GM21360 (cell line): ENCODE measurements around the gene MAPKBP1.

Experiments used
- ATAC-seq: cut with Tn5 transposase; IDR thresholded peaks from one replicate; pipeline ENCODE4 v1.9.1; 2021; ENCODE audit warnings: mild to moderate bottlenecking, moderate library complexity; ENCODE audit not compliant: unreplicated experiment

Gene MAPKBP1

DNA sequence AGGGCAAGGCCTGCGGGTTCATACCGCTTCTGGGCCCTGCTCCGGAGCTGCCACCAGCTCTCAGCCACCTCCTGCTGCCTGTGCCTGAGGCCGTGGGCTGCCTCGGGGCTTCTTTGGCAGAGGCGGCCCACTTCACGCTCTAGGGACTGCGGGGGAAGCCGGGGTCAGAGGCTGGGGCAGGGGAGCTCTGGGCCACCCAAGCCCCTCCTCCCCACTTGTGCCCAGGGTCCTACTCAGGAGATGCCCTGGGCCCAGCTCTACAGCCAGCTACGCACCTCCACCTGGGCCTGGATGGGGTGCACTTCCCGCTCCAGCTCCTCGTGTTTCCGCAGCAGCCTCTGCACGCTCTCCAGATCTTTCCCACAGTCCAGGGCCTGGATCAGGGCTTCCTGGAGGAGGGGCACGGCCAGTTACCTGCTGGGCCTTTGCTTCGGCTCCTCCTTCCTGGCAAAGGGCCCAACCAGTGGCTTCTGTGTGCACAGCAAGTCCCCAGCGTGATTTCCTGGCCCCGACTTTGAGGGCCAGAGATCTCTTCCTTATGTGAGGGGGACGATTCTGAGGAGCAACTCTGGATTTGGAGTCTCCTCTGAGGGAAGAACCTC is 88.3 kb downstream of the MAPKBP1 start:
- no peak for ATAC-seq

DNA sequence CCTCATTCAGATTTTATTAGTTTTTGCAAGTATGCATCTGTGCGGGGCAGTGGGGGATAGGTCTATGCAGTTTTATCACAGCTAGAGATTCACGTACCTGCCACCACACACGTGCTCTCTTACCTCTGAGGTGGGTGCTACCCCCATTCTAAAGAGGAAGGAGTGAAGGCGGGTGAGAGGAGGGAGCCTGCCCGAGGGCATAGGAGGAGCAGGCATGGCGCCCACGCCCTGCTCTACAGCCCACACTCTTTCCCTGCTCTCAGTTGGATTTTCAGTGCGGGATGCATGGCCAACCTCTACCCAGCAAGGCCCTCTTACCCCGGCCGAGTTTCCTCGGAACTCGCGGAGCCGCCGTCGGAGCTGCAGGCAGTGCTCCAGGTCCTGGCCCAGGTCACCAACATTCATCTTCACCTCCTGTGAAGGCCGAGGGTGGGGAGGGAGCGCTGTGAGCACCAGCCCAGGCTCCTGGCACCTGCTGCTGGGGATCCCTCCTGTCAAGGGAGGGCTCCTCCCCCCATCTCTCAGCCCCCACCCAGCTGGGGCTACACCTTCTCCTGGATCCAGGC is 91.3 kb downstream of the MAPKBP1 start:
- no peak for ATAC-seq

DNA sequence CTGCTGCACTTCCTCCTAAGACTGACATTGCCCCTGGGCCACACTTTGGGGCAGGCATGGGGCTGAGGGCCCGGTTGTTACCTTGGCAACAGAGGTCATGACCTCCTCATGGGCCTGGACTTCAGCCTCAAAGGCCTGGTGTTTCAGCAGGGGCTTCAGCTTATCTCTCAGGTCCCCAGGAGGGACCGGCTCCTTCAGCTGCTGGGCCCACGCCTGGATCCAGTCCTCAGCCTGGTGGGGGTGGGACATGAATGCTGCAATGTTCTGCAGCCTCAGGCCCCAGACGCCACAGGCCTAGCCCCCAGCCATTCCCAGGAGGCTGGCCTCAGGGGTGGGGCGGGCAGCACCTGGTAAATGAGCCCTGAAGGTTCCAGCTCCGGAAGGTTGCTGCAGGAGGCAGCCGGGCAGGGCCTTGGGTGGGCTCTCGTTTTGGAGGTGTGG is 92.0 kb downstream of the MAPKBP1 start:
- no peak for ATAC-seq

DNA sequence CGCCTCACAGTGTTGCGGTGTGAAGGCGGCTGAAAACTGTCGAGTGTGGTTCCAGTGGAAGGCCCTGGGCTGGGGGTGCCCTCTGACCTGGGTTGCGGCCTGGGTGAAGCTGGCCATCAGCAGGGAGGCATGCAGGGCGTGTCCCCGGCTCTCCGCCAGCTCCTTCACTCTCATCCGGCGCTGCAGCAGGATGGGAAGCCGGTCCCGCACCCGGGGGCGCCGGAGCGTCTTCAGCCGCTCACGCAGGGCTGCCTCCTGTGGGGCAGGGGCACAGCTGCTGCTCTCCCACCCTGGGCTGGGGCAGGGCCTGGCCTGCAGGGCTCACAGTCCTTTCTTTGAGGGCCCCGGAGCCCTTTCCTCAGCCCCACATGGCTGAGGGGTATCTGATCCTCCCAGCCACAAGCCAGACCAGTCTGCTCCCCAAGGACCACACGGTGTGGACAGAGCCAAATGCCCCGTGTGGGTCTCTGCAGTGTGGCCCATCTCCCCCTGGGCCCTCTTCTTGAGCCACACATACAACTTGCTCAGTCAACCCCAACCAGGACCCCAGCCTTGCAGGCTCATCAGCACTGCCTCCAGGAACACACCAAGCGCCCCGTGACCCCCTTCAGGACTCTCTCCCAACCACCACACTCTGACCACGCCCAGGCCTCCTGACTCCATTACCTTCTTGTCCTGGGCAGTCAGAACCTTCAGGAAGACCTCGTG is 92.7 kb downstream of the MAPKBP1 start:
- no peak for ATAC-seq

DNA sequence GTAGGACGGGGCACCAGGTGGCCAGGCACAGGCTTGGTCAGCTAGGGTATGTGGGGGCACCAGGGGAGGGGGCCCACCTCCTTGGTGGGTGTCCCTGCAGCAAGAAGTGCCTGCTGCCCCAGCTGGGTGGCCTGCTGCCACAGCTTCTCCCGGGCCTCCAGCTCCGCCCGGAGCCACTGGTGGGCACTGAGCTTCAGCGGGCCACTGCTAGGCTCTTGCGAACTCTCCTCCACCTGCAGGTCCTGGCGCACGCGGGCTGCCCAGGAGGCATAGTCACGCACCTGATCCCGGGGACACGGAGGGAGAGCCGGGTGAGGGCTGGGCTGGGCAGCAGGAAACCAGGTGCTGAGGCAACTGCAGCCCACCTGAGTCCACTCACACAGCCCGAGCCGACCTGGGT is 94.0 kb downstream of the MAPKBP1 start:
- no peak for ATAC-seq

DNA sequence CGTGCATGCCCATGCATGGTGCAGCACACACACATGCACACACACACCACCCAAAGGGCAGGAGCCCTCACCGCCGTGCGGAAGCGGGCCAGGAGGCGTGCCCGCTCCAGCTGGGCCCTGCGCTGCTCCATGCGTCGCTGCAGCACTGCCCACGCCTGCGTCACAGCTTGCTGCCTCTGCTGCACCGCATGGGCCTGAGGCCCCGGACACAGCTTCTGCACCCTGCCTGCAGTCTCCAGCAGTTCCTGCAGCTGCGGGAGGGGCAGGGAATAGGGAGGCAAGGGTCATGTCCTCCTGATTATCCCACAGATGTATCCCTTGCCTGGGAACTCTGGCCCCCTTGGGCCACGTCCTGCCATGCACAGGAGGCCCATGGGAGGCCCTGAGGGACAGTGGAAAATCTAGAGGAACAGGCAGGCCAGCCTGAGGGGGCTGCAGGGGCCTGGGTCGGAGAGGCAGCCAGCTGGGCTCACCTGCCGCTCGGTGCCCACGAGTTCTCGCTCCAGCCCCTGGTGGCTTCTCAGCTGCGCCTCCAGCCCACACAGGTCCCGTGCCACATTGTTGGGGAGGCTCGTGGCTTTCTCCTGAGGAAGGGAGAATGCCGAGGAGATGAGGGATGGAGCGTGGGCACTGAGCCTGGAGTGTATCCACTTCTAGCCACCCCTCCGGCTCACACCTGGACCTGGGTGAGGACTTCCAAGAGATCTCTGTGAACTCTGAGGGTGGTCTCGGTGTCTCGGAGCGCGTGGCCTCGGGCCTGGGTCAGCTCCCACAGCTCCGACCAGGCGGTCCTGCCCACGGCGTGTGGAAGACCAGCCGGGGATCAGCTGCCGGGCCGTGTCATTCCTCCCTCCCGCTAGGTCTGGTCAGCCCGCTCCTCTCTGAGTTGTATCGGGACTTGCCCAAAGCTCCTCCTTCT is 95.7 kb downstream of the MAPKBP1 start:
- no peak for ATAC-seq

DNA sequence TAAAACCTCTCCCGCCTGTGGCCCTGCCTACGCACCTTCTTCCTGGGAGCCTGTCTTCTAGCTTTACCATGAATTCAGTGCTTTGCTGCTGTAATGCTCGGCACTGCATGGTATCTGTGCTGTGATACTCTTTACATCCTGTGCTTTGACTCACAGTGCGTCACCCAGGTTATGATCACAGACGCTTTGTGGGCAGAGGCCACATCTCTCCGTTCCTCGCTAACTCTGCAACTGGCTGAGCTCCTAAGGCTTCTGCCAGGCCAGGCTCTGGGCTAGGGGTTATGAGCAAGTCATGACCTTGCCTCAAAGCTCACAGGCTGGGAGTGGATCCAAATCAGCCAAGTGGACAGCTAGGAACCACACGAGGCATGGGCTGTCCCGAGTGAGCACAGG is 96.4 kb downstream of the MAPKBP1 start:
- ATAC-seq = no peak

DNA sequence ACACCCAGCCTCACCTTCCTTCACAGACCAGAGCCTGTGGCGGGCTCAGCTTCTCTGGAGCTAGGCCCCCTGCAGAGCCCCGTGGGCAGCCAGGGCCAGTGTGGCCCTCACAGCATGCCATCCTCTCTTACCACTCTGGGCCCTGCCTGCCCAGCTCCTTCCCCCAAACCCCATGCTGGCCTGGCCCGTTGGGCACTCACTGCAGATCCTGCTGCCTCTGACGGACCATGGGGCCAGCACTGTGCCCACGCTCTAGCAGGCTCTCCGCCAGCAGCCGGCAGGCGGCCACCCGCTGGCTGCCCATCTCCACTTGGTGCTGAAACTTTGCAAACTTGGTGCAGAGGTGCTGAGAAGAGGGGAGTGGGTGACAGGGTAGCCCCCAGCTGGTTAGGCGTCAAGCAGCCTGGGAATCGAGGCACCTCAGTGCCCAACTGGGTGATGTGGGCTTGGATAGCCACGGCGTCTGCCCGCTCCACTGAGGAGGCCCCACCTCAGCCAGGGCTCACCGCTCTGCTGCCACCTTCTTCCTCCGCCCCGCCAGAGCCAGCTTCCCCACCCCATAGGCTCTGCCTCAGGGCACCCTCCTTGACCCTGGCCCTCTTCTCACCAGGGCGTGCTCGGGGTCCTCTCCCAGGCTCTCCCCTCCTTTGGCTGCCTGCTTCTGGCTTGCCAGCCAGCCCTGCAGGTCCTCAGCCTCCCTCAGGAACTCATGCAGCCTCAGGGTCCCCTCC is 97.1 kb downstream of the MAPKBP1 start:
- no peak for ATAC-seq

DNA sequence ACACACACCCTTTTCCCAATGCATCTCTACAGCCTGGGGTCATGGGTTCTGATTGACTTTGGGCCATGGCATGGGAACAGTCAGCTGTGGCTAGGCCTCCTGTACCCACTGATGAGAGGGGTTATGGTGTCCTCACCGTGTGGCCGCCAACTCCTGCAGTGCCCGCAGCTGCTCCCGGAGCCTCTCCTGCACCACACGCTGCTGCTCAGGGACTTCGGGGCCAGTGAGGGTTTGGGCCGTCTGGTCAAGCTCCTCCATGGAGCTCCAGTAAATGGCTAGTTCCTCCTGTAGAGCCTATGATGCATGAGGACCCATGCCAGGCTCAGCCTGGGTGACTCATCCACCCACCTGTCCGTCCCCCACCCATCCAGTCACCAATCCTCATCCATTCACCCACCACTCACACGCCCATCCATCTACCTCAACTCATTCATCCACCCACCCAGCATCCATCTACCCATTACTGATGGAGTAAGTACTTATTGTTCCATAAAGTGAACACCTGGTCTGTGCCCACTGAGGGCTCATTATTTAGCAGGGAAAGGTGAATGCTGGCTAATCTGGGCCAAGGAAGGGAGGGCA is 98.0 kb downstream of the MAPKBP1 start:
- ATAC-seq = no peak

DNA sequence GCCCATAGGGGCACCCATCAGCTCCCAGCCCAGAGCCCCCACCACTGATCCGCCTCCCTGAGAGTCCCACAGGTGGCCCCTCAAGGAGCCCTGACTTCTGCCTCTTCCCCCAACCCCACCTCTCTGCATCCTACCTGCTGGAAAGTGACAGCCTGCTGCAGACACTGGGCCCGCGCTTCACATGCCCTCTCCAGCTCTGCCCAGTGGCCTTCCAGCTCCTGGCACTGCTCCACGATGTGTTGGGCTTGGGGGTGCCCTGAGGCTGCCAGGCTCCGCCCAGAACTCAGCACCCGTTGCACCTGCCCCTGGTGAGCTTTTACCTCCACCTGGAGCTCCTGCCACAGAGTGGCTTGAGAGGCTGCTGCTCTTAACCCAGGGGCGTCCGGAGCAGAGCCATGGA is 99.4 kb downstream of the MAPKBP1 start:
- no peak for ATAC-seq

DNA sequence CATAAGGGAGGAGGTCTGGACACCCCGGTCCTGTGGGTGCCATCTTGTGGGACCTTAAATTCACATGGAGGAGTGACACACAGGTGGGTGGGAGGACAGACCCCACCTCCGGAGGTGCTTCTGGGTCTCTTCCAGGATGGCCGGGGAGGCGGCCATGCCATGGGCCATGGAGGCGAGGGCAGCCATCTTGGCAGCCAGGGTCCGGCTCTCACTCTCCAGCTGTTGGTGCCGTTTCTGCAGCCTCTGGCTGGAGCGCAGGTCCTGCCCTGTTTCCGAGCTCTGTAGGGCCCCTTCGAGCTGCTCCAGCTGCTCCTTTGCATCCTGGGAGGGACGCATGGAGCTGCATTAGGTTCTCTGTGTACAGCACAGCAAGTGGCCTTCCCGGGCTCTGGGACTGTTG is 100.5 kb downstream of the MAPKBP1 start:
- ATAC-seq = no peak

DNA sequence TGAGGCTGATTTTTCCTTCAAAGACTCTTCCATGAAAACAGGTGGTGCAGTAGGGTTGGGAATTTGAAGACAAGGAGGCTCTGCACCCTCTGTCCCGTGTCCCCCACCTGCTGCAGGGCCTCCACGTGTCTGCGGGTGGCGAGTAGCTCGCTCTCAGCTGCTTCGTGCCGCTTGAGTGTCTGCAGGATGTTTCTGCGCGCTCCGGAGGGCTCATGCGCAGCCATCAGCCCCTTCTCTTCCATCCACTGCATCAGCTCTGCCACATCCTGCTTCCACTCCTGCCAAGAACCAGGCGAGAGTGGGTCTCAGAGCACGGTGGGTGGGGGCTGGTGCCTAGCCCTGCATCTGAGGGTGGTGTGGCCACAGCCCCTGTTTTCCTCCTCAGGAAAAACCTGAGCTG is 101.7 kb downstream of the MAPKBP1 start:
- ATAC-seq = no peak

DNA sequence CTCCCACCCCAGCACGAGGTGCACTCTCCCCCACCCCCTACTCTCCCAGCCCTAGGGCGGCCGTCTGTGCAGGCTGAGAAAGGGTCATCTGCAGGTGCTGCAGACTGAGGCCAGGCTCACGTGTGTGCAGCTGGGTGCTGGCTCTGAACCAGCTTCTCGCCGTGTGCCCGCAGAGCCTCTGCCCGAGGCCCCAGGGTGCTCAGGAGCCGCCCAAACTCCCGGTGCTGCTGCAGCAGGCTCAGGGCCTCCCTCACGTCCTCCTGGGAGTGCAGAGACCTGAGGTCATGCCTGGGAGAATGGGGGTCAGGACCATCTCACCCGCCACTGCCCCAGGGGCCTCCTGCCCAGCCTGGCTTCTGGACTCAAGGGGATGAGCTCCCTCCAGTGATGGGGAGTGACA is 102.4 kb downstream of the MAPKBP1 start:
- ATAC-seq = no peak
